ENCODE data around the gene VEGFD. TPM values are rescaled to one million over a fixed set of nuclear protein-coding genes. Genes with fewer than 3 reads are reported as not detected.

VEGFD gene
- total and polyA plus RNA-seq, 2 of the 13 experiments (the other 11 are each of a cell fraction or from before 2014, with no cell fraction given), result 0.11 to 0.35 TPM

DNA sequence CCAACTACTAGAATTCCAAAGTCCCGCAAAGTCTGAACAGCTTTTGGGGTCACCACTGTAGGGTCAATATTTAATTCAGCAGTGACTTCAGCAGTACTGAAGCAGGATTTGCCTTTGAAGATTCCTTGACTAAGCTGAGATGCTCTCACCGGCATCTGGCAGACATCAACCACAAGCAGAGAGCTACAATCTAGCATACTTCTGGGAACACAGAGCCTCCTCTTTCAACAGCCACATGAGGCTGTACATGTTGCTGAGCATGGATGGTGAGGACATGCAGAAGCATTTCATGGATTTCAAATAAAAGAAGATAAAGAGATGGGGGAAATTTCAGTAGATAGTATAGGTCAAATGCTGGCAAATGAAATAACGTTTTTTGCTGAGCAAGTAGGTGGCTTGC, 62.1 kb downstream of the VEGFD start:
- BruUV-seq (replicated peaks), result no TSS peak
- ChIA-PET POLR2A (no interaction called here), CTCF (ENCODE audit: low intra/inter-chr PET ratio, low total read pairs) (no interaction called here)
- Histone ChIP-seq H3K79me2 (ENCODE audit: insufficient read depth, low read length) (no peaks in the 10 kb centered on the region), H4K20me1 (ENCODE audit: insufficient read depth, low read length) (no peaks in the 10 kb centered on the region), H3K27me3 (ENCODE audit: control insufficient read depth in 1 of 2, insufficient read depth in 2 of 2, low read length in 2 of 2) (no peaks in the 10 kb centered on the region), H3K27ac (ENCODE audit: extremely low read length, insufficient read depth, low read length) (no peak overlapping the region), H3K4me3 (replicated peaks in 1 of 3; ENCODE audit: insufficient read depth in 1 of 3, low read depth in 2 of 3, low read length in 3 of 3) (no peak overlapping the region), H2AFZ (ENCODE audit: low read length) (no peak overlapping the region), H3K4me2 (ENCODE audit: low read depth, low read length) (no peak overlapping the region), H3K9ac (ENCODE audit: insufficient read depth, low read depth, low read length) (no peak overlapping the region), H3K9me3 (ENCODE audit: low read length) (no peaks in the 10 kb centered on the region), H3K36me3 (replicated peaks in 1 of 2; ENCODE audit: control insufficient read depth in 1 of 2, insufficient read depth in 2 of 2, low read length in 2 of 2) (peaks cover 0 to 3% of the 10 kb centered on the region in 2 experiments; a peak in 1 of 5 replicates), H3K4me1 (ENCODE audit: insufficient read depth, low read length) (no peaks in the 10 kb centered on the region)
- no peak for FAIRE-seq
- DNase-seq (ENCODE audit: low spot score), result no peak
- WGBS (ENCODE audit: low lambda C conversion rate), result 100% methylated on average over 3 of the region's 3 CpGs
- in situ Hi-C loops (cut with HindIII; ENCODE audit: extremely low pct_ligation_motif_present, low pct_unique_long_range_greater_than_20kb), result no loop called here
- intact Hi-C loops (cut with micrococcal nuclease; ENCODE audit: unreplicated experiment), result no loop called here
- TF ChIP-seq, protein P1, sequence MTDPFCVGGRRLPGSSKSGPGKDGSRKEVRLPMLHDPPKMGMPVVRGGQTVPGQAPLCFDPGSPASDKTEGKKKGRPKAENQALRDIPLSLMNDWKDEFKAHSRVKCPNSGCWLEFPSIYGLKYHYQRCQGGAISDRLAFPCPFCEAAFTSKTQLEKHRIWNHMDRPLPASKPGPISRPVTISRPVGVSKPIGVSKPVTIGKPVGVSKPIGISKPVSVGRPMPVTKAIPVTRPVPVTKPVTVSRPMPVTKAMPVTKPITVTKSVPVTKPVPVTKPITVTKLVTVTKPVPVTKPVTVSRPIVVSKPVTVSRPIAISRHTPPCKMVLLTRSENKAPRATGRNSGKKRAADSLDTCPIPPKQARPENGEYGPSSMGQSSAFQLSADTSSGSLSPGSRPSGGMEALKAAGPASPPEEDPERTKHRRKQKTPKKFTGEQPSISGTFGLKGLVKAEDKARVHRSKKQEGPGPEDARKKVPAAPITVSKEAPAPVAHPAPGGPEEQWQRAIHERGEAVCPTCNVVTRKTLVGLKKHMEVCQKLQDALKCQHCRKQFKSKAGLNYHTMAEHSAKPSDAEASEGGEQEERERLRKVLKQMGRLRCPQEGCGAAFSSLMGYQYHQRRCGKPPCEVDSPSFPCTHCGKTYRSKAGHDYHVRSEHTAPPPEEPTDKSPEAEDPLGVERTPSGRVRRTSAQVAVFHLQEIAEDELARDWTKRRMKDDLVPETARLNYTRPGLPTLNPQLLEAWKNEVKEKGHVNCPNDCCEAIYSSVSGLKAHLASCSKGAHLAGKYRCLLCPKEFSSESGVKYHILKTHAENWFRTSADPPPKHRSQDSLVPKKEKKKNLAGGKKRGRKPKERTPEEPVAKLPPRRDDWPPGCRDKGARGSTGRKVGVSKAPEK (CRISPR knock-in tag; IDR thresholded peaks at IDR 0.05; ENCODE audit: borderline replicate concordance), result no peak
- TF ChIP-seq ETV6 (CRISPR knock-in tag; conservative IDR thresholded peaks at IDR 0.05) (no peak), MAZ (IDR thresholded peaks at IDR 0.05; ENCODE audit: borderline replicate concordance, low read depth, low read length) (no peak), MAZ (CRISPR knock-in tag; IDR thresholded peaks at IDR 0.05; ENCODE audit: low read depth) (no peak), ZNF746 (CRISPR knock-in tag; IDR thresholded peaks at IDR 0.05) (no peak), ZNF720 (CRISPR knock-in tag; IDR thresholded peaks at IDR 0.05) (no peak), MTF2 (CRISPR knock-in tag; IDR thresholded peaks at IDR 0.05; ENCODE audit: borderline replicate concordance) (no peak), ZNF331 (CRISPR knock-in tag; IDR thresholded peaks at IDR 0.05) (no peak), BCLAF1 (IDR thresholded peaks at IDR 0.05) (no peak), ZFP90 (CRISPR knock-in tag; IDR thresholded peaks at IDR 0.05; ENCODE audit: borderline replicate concordance) (no peak)
- ATAC-seq, result no peak
